H9 (cell line): ENCODE data around the gene CLIP1. TPM values are rescaled to one million over a fixed set of nuclear protein-coding genes. Genes with fewer than 3 reads are reported as not detected.

Experiments used
- DNase-seq: peaks from one replicate; pipeline ENCODE4 v3.0.0-alpha.2; 2017
- H2AFZ ChIP-seq: one replicate; pipeline ENCODE4 v1.6.1; 2013; ENCODE audit warnings: mild to moderate bottlenecking, low read length, control low read depth, moderate library complexity
- H2AK5ac ChIP-seq: 2 replicates; pipeline ENCODE4 v1.6.1; 2013; ENCODE audit warnings: low read length, control low read depth, mixed read lengths; ENCODE audit not compliant: insufficient read length
- H2BK120ac ChIP-seq: one replicate; pipeline ENCODE4 v1.6.1; 2013; ENCODE audit warnings: low read depth, mild to moderate bottlenecking, low read length, control low read depth, inconsistent platforms; ENCODE audit not compliant: poor library complexity, severe bottlenecking
- H2BK12ac ChIP-seq: 2 replicates; pipeline ENCODE4 v1.6.1; 2013; ENCODE audit warnings: low read length, control low read depth, mixed read lengths, low read depth; ENCODE audit not compliant: insufficient read length
- H2BK15ac ChIP-seq: 2 replicates; pipeline ENCODE4 v1.6.1; 2013; ENCODE audit warnings: low read depth, low read length, control low read depth
- H2BK20ac ChIP-seq: one replicate; pipeline ENCODE4 v1.6.1; 2013; ENCODE audit warnings: low read depth, mild to moderate bottlenecking, low read length, control low read depth, inconsistent platforms; ENCODE audit not compliant: poor library complexity, severe bottlenecking
- H2BK5ac ChIP-seq: 2 replicates; pipeline ENCODE4 v1.6.1; 2013; ENCODE audit warnings: low read length, control low read depth, mixed read lengths; ENCODE audit not compliant: insufficient read length
- H3K14ac ChIP-seq: 2 replicates; pipeline ENCODE4 v1.6.1; 2013; ENCODE audit warnings: low read length, control low read depth; ENCODE audit not compliant: insufficient read depth
- H3K18ac ChIP-seq: 2 replicates; pipeline ENCODE4 v1.6.1; 2013; ENCODE audit warnings: low read depth, mild to moderate bottlenecking, mixed read lengths, low read length, control low read depth; ENCODE audit not compliant: insufficient read length
- H3K23ac ChIP-seq: 2 replicates; pipeline ENCODE4 v1.6.1; 2013; ENCODE audit warnings: low read length, control low read depth, mixed read lengths, low read depth; ENCODE audit not compliant: insufficient read length
- H3K23me2 ChIP-seq: 2 replicates; pipeline ENCODE4 v1.6.1; 2013; ENCODE audit warnings: low read depth, mild to moderate bottlenecking, mixed read lengths, low read length, control low read depth; ENCODE audit not compliant: insufficient read length, poor library complexity, severe bottlenecking
- H3K27ac ChIP-seq: 2 replicates; pipeline ENCODE4 v1.5.1; 2013; ENCODE audit warnings: low read length, control low read depth, mixed read lengths, low read depth; ENCODE audit not compliant: insufficient read length
- H3K27me3 ChIP-seq: 2 replicates; pipeline ENCODE4 v1.6.1; 2013; ENCODE audit warnings: low read length, control low read depth, inconsistent platforms; ENCODE audit not compliant: insufficient read depth
- H3K4ac ChIP-seq: 2 replicates; pipeline ENCODE4 v1.6.1; 2013; ENCODE audit warnings: low read depth, mild to moderate bottlenecking, control low read depth, inconsistent platforms, low read length, moderate library complexity
- H3K4me1 ChIP-seq: 2 replicates; pipeline ENCODE4 v1.6.1; 2013; ENCODE audit warnings: low read length, control low read depth, inconsistent platforms; ENCODE audit not compliant: insufficient read depth
- H3K4me2 ChIP-seq: 2 replicates; pipeline ENCODE4 v1.6.1; 2013; ENCODE audit warnings: low read length, control low read depth, mixed read lengths; ENCODE audit not compliant: insufficient read length, insufficient read depth
- H3K56ac ChIP-seq: 2 replicates; pipeline ENCODE4 v1.6.1; 2013; ENCODE audit warnings: low read depth, mild to moderate bottlenecking, mixed read lengths, low read length, control low read depth; ENCODE audit not compliant: insufficient read length
- H3K79me1 ChIP-seq: 2 replicates; pipeline ENCODE4 v1.6.1; 2013; ENCODE audit warnings: low read depth, mild to moderate bottlenecking, moderate library complexity, low read length, control low read depth, inconsistent platforms; ENCODE audit not compliant: insufficient read depth, poor library complexity, severe bottlenecking
- H3K79me2 ChIP-seq: 2 replicates; pipeline ENCODE4 v1.6.1; 2013; ENCODE audit warnings: low read length, control low read depth, inconsistent platforms; ENCODE audit not compliant: insufficient read depth
- H3K9ac ChIP-seq: 2 replicates; pipeline ENCODE4 v1.6.1; 2013; ENCODE audit warnings: low read length, control low read depth, mixed read lengths; ENCODE audit not compliant: insufficient read length; ENCODE audit errors: extremely low read depth
- H3K9me3 ChIP-seq: one replicate; pipeline ENCODE4 v1.6.1; 2013; ENCODE audit warnings: low read depth, low read length, inconsistent platforms; ENCODE audit not compliant: control insufficient read depth
- H3T11ph ChIP-seq: one replicate; pipeline ENCODE4 v1.6.1; 2013; ENCODE audit warnings: mild to moderate bottlenecking, low read length, control low read depth, inconsistent platforms
- H4K20me1 ChIP-seq: one replicate; pipeline ENCODE4 v1.6.1; 2013; ENCODE audit not compliant: control insufficient read depth, insufficient read length, insufficient read depth
- H4K5ac ChIP-seq: 2 replicates; pipeline ENCODE4 v1.6.1; 2013; ENCODE audit warnings: low read depth, mild to moderate bottlenecking, mixed read lengths, low read length, control low read depth; ENCODE audit not compliant: insufficient read length
- H4K8ac ChIP-seq: replicated peaks from 2 replicates; pipeline ENCODE4 v1.6.1; 2013; ENCODE audit warnings: low read length, control low read depth, mixed read lengths, low read depth; ENCODE audit not compliant: insufficient read length
- H4K91ac ChIP-seq: 2 replicates; pipeline ENCODE4 v1.6.1; 2013; ENCODE audit warnings: low read depth, mild to moderate bottlenecking, moderate library complexity, mixed read lengths, low read length, control low read depth; ENCODE audit not compliant: insufficient read length
- H3K27ac Mint-ChIP-seq, 3 experiments: 2 replicates in 2 of 3; 3 replicates in 1 of 3; pipeline ENCODE4 v1.8.0; 2020 to 2021; ENCODE audit warnings: mixed read lengths in 3 of 3, mild to moderate bottlenecking in 1 of 3, moderate library complexity in 1 of 3
- H3K27me3 Mint-ChIP-seq: 2 replicates; pipeline ENCODE4 v1.8.0; 2021; ENCODE audit warnings: low read depth, mild to moderate bottlenecking, moderate library complexity, mixed read lengths
- H3K36me3 Mint-ChIP-seq, 3 experiments: 2 replicates in 2 of 3; 3 replicates in 1 of 3; pipeline ENCODE4 v1.8.0; 2020 to 2021; ENCODE audit warnings: low read depth in 3 of 3, mixed read lengths in 3 of 3; ENCODE audit not compliant: insufficient read depth in 1 of 3
- H3K4me1 Mint-ChIP-seq, 2 experiments: 2 replicates each; pipeline ENCODE4 v1.8.0; 2020; ENCODE audit warnings: mixed read lengths in 2 of 2
- H3K4me3 Mint-ChIP-seq, 2 experiments: 2 replicates in 1 of 2; 3 replicates in 1 of 2; pipeline ENCODE4 v1.8.0; 2020 to 2021; ENCODE audit warnings: mild to moderate bottlenecking in 2 of 2, mixed read lengths in 2 of 2, moderate library complexity in 1 of 2
- H3K9me3 Mint-ChIP-seq, 2 experiments: 2 replicates in 1 of 2; 3 replicates in 1 of 2; pipeline ENCODE4 v1.8.0; 2020; ENCODE audit warnings: mild to moderate bottlenecking in 2 of 2, mixed read lengths in 2 of 2, moderate library complexity in 1 of 2
- WGBS: extraction: QIAGEN DNeasy Blood & Tissue Kit; methylation state at CpG from one replicate; pipeline ENCODE4 v1.1.7; 2013; ENCODE audit warnings: missing lambda C conversion rate, low lambda C conversion rate, mixed read lengths; ENCODE audit not compliant: insufficient read length; ENCODE audit errors: extremely low coverage; 5-methylcytosine and 5-hydroxymethylcytosine counted together
- total RNA-seq: library from RNA; stranded (reverse); gene quantifications from 2 replicates; pipeline ENCODE4 v1.2.1, GENCODE V29; 2021
- TF ChIP-seq, protein P1 (sequence below): fragments of 200-600 bp; sonication (generic); conservative IDR thresholded peaks from 3 replicates; pipeline ENCODE4 v1.8.0; 2021; ENCODE audit warnings: antibody characterized with exemption, mild to moderate bottlenecking

The CLIP1 gene
- total RNA-seq, 1 experiment from 2014 or later: 23.6 TPM

- H3K36me3 Mint-ChIP-seq: peaks cover 7 to 29% (median 15%) of the 10 kb centered on the region in 3 experiments
- H2BK120ac ChIP-seq: no peak overlapping the region
- no peaks in the 10 kb centered on the region for H3K4me1 ChIP-seq
- H4K8ac ChIP-seq: no peak overlapping the region
- H3K14ac ChIP-seq: no peak overlapping the region
- no peak overlapping the region for H2BK12ac ChIP-seq
- no peaks in the 10 kb centered on the region for H3K9me3 ChIP-seq
- no peak overlapping the region for H4K91ac ChIP-seq
- no peak overlapping the region for H3K4me2 ChIP-seq
- no peak overlapping the region for H3K27ac ChIP-seq
- TF ChIP-seq, protein P1, sequence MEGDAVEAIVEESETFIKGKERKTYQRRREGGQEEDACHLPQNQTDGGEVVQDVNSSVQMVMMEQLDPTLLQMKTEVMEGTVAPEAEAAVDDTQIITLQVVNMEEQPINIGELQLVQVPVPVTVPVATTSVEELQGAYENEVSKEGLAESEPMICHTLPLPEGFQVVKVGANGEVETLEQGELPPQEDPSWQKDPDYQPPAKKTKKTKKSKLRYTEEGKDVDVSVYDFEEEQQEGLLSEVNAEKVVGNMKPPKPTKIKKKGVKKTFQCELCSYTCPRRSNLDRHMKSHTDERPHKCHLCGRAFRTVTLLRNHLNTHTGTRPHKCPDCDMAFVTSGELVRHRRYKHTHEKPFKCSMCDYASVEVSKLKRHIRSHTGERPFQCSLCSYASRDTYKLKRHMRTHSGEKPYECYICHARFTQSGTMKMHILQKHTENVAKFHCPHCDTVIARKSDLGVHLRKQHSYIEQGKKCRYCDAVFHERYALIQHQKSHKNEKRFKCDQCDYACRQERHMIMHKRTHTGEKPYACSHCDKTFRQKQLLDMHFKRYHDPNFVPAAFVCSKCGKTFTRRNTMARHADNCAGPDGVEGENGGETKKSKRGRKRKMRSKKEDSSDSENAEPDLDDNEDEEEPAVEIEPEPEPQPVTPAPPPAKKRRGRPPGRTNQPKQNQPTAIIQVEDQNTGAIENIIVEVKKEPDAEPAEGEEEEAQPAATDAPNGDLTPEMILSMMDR: peak; percentile 27; the same call in 1 of the 3 replicates
- no peak overlapping the region for H3K9ac ChIP-seq
- no peaks in the 10 kb centered on the region for H3K27me3 ChIP-seq
- no peak overlapping the region for H3T11ph ChIP-seq
- no peaks in the 10 kb centered on the region for H3K23me2 ChIP-seq
- H2AFZ ChIP-seq: no peak overlapping the region
- H2AK5ac ChIP-seq: no peak overlapping the region
- no peak overlapping the region for H3K18ac ChIP-seq
- H4K20me1 ChIP-seq: no peaks in the 10 kb centered on the region
- H3K27ac Mint-ChIP-seq: peak overlapping the region in 1 of 3 experiments; percentile 75; a peak in 2 of 7 replicates
- H3K4ac ChIP-seq: no peak overlapping the region
- no peaks in the 10 kb centered on the region for H3K4me1 Mint-ChIP-seq
- no peak overlapping the region for H2BK5ac ChIP-seq
- H2BK20ac ChIP-seq: no peak overlapping the region
- no peaks in the 10 kb centered on the region for H3K27me3 Mint-ChIP-seq
- no peaks in the 10 kb centered on the region for H3K9me3 Mint-ChIP-seq
- no peak overlapping the region for H4K5ac ChIP-seq
- no peak overlapping the region for H3K56ac ChIP-seq
- H3K79me2 ChIP-seq: no peaks in the 10 kb centered on the region
- no CpG with 5 or more reads among the region's 7 CpGs for WGBS
- DNase-seq: no peak
- no peak overlapping the region for H3K23ac ChIP-seq
- no peak overlapping the region for H3K4me3 Mint-ChIP-seq
- no peak overlapping the region for H2BK15ac ChIP-seq
- no peaks in the 10 kb centered on the region for H3K79me1 ChIP-seq
These were observed 72.2 kb downstream of the CLIP1 start for GRCh38 chr12:122350141-122350848.
